ENCODE measurements around the gene SPECC1L.
A peak's percentile ranks its signal among the peaks of the same experiment; 100 is the strongest.

SPECC1L gene

GRCh38 chr22:24407278-24407665, 136.6 kb downstream of the SPECC1L start:
- Mint-ChIP-seq H3K4me1 (peaks cover 56% of the 10 kb centered on the region), H3K9me3 (no peaks in the 10 kb centered on the region), H3K27ac (peak overlapping the region; percentile 59), H3K27me3 (no peaks in the 10 kb centered on the region), H3K36me3 (ENCODE audit: low read depth) (peaks cover 19% of the 10 kb centered on the region), H3K4me3 (no peak overlapping the region)
- DNase-seq (no peak), ATAC-seq (no peak)

- Mint-ChIP-seq H3K36me3 (ENCODE audit: low read depth) (peaks cover 17% of the 10 kb centered on the region), H3K4me3 (no peak overlapping the region), H3K9me3 (no peaks in the 10 kb centered on the region), H3K27me3 (no peaks in the 10 kb centered on the region), H3K27ac (no peak overlapping the region), H3K4me1 (peaks cover 50% of the 10 kb centered on the region)
- ATAC-seq (no peak), DNase-seq (no peak)
Observed at GRCh38 chr22:24407884-24408283, 137.3 kb downstream of the SPECC1L start.

GRCh38 chr22:24408630-24409029, 138.0 kb downstream of the SPECC1L start:
- DNase-seq: no peak

DNA sequence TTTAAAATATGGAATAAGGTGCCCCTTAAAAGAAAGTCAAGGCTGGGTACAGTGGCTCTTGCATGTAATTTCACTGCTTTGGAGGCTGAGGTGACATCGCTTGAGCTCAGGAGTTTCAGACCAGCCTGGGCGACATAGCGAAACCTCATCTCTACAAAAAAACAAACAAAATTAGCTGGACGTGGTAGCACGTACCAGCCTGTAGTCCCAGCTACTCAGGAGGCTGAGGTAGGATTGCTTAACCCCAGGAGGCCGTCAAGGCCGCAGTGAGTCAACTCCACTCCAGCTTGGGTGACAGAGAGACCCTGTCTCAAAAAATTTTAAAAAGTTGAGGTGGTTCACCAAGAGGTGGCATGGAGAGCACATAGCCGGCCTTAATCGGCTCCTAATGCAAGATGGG, 139.1 kb downstream of the SPECC1L start:
- Mint-ChIP-seq H3K4me3 (no peak overlapping the region), H3K27me3 (no peaks in the 10 kb centered on the region), H3K9me3 (no peaks in the 10 kb centered on the region), H3K27ac (no peak overlapping the region), H3K4me1 (peaks cover 45% of the 10 kb centered on the region), H3K36me3 (ENCODE audit: low read depth) (peaks cover 8% of the 10 kb centered on the region)
- peak; percentile 5 for ATAC-seq
- no peak for DNase-seq

More at GRCh38 chr22:24408630-24409029, 138.0 kb downstream of the SPECC1L start:
- H3K36me3 Mint-ChIP-seq (ENCODE audit: low read depth): peaks cover 17% of the 10 kb centered on the region
- H3K27ac Mint-ChIP-seq: no peak overlapping the region
- no peaks in the 10 kb centered on the region for H3K9me3 Mint-ChIP-seq
- H3K4me3 Mint-ChIP-seq: no peak overlapping the region
- ATAC-seq: no peak
- H3K27me3 Mint-ChIP-seq: no peaks in the 10 kb centered on the region
- peaks cover 45% of the 10 kb centered on the region for H3K4me1 Mint-ChIP-seq

DNA sequence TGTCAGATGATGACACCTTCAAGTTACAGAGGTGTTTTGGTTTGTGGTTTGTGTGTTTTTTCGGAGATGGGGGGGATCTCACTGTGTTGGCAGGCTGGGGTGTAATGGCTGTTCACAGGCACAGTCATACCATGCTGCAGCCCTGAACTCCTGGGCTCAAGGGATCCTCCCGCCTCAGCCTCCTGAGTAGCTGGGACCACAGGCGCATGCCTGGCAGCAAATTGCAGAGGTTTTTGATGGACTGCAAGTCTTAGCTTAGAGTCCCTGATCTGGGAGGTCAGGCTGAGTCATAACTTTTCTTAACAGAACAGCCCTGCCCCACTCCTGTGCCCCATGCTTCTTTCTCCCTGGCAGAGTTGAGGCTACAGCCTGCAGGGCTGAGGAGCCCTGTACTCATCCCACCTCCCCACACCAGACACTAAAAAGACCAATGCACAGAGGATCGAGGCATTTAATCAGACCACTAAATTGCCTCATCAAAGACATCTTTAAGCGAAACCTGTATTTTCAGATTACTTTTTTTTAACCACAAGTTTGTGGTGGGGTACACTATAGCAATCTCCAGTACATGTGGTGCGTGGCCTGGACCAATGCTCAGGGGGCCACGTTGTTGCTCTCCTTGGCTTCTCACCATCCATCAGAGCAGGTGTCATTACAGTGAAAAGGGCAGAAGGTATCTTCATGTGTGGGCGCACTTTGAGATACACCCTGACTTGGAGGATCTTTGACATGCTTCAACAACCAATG, 139.7 kb downstream of the SPECC1L start:
- H3K4me3 Mint-ChIP-seq: no peak overlapping the region
- peak; percentile 29 for DNase-seq
- peaks cover 45% of the 10 kb centered on the region for H3K4me1 Mint-ChIP-seq
- peak overlapping the region; percentile 56 for H3K27ac Mint-ChIP-seq
- ATAC-seq: peak; percentile 79
- H3K36me3 Mint-ChIP-seq (ENCODE audit: low read depth): peaks cover 6% of the 10 kb centered on the region
- no peaks in the 10 kb centered on the region for H3K9me3 Mint-ChIP-seq
- H3K27me3 Mint-ChIP-seq: no peaks in the 10 kb centered on the region

- Mint-ChIP-seq H3K27ac (peak overlapping the region; percentile 2), H3K9me3 (no peaks in the 10 kb centered on the region), H3K4me3 (no peak overlapping the region), H3K36me3 (ENCODE audit: low read depth) (peaks cover 7% of the 10 kb centered on the region), H3K27me3 (no peaks in the 10 kb centered on the region), H3K4me1 (peaks cover 39% of the 10 kb centered on the region)
- no peak for DNase-seq
- no peak for ATAC-seq
Observed at GRCh38 chr22:24411256-24412004, 140.8 kb downstream of the SPECC1L start.

DNA sequence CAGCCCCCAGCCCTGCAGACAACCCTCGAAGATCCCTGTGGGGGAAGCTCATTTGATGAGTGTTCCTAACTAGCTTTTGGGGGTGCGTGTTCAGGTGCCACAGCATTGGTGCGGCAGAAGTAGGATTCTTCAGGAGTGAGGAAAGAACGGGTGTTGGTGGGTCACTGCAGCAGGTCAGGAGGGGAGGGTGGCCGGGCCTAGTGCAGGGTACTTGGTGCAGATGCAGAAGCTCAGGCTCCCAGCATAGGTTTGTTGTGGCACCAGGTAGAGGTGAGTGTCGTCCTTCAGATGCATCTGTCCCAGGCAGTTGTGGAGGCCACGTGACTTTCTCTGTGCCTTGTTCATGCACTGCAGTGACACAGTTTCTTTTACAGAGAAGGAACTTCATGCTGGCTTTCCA, 141.6 kb downstream of the SPECC1L start:
- ATAC-seq (no peak), DNase-seq (no peak)
- no peak overlapping the region for H3K27ac Mint-ChIP-seq
- peaks cover 7% of the 10 kb centered on the region for H3K36me3 Mint-ChIP-seq (ENCODE audit: low read depth)
- no peaks in the 10 kb centered on the region for H3K9me3 Mint-ChIP-seq
- no peak overlapping the region for H3K4me3 Mint-ChIP-seq
- H3K4me1 Mint-ChIP-seq: peaks cover 30% of the 10 kb centered on the region
- H3K27me3 Mint-ChIP-seq: no peaks in the 10 kb centered on the region

GRCh38 chr22:24413271-24413670, 142.6 kb downstream of the SPECC1L start:
- ATAC-seq (no peak), DNase-seq (no peak)
- peaks cover 6% of the 10 kb centered on the region for H3K36me3 Mint-ChIP-seq (ENCODE audit: low read depth)
- no peak overlapping the region for H3K27ac Mint-ChIP-seq
- H3K9me3 Mint-ChIP-seq: no peaks in the 10 kb centered on the region
- peaks cover 20% of the 10 kb centered on the region for H3K4me1 Mint-ChIP-seq
- no peak overlapping the region for H3K4me3 Mint-ChIP-seq
- H3K27me3 Mint-ChIP-seq: no peaks in the 10 kb centered on the region

- H3K4me3 Mint-ChIP-seq: no peak overlapping the region
- H3K27ac Mint-ChIP-seq: no peak overlapping the region
- DNase-seq (no peak), ATAC-seq (no peak)
- H3K36me3 Mint-ChIP-seq (ENCODE audit: low read depth): peaks cover 6% of the 10 kb centered on the region
- H3K9me3 Mint-ChIP-seq: no peaks in the 10 kb centered on the region
- H3K4me1 Mint-ChIP-seq: peaks cover 16% of the 10 kb centered on the region
- H3K27me3 Mint-ChIP-seq: no peaks in the 10 kb centered on the region
Observed at GRCh38 chr22:24413736-24414385, 143.2 kb downstream of the SPECC1L start.

DNA sequence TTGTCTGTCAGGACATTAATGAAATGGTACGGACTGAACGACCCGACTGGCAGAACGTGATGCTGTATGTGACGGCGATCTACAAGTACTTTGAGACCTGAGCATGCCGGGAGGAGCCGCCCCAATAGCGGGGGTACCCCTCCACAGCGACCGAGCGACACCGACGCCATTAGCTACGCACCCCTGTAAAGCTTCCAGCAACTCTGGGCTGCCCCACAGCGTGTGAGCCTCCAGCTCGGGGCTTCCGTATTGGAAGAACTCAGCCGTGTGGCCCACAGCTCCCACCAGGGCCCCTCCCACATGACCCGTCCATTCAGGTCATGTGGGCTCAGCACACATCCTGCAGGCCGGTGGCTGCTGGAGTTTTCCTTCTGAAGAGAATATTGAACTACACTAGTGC, 143.9 kb downstream of the SPECC1L start:
- ATAC-seq: no peak
- Mint-ChIP-seq H3K36me3 (ENCODE audit: low read depth) (peaks cover 4% of the 10 kb centered on the region), H3K9me3 (no peaks in the 10 kb centered on the region), H3K4me1 (peaks cover 13% of the 10 kb centered on the region), H3K27ac (no peak overlapping the region), H3K4me3 (no peak overlapping the region), H3K27me3 (no peaks in the 10 kb centered on the region)
- no peak for DNase-seq

DNA sequence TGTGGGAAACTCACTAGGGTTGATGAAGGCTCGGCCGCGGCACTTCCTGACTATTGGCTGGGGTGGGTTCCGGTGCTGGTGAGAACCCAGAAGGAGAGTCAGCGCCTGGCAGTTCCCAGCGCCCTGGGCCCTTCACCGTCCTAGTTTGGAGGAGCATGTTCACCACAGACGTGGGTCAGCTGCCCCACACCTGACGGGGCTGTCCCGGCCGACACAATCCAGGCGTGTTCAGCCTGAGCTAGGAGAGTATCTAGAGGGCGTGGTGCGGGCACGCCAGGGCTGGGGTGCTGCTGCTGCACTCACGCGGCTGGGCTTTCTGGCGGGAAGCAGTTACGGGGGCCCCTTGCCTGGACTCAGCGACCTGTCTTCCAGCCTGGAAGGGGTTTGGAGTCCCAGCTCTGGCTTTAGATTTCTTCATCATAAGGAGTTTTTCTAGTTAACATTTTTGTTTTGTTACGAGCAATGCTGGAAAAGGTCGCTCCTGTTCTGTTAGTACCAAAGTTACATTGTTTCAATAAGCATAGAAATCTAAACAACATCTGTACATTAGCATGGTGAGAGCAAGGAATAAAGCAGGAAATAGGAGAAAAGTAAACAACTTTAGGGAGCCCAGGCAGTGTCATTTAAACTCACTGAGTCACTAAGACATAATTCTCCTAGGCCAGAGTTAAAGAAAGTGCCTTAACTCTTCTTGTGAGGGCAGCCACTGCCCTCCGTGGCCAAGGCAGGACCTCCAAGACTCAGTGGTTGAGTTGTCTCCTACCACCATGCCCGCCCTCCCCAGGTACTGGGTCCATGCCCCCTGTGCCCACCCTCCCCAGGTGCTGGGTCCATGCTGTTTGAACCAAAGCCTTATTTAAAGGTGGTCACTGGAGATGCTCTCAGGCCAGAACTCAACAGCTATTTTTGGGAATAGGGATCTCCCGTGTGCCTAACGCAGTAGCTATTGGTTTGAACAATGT, 144.6 kb downstream of the SPECC1L start:
- no peaks in the 10 kb centered on the region for H3K9me3 Mint-ChIP-seq
- peaks cover 5% of the 10 kb centered on the region for H3K4me1 Mint-ChIP-seq
- no peak overlapping the region for H3K4me3 Mint-ChIP-seq
- no peaks in the 10 kb centered on the region for H3K27me3 Mint-ChIP-seq
- peaks cover 4% of the 10 kb centered on the region for H3K36me3 Mint-ChIP-seq (ENCODE audit: low read depth)
- ATAC-seq: no peak
- DNase-seq: no peak
- no peak overlapping the region for H3K27ac Mint-ChIP-seq

DNA sequence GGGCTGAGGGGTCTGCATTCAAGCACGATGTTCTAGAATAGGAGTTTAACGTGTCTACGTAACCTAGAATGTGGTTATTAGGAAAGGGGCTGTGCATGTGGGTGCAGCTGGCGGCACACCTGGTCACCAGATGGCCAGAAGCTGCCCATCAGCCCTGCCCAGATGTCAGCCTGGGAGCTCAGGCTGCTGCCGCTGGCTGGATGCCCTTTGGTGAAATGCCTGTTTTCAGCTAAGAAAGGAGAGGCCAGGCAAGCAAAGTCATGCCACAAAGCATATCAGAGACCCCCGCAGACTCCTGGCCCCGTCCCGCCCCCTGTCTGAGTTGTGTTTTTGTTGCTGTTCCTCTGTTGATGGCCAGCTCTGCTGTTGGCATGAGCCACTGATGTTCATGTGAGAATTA, 145.5 kb downstream of the SPECC1L start:
- Mint-ChIP-seq H3K27ac (no peak overlapping the region), H3K4me1 (no peaks in the 10 kb centered on the region), H3K4me3 (no peak overlapping the region), H3K36me3 (ENCODE audit: low read depth) (peaks cover 2% of the 10 kb centered on the region), H3K9me3 (no peaks in the 10 kb centered on the region), H3K27me3 (no peaks in the 10 kb centered on the region)
- no peak for DNase-seq
- no peak for ATAC-seq

DNA sequence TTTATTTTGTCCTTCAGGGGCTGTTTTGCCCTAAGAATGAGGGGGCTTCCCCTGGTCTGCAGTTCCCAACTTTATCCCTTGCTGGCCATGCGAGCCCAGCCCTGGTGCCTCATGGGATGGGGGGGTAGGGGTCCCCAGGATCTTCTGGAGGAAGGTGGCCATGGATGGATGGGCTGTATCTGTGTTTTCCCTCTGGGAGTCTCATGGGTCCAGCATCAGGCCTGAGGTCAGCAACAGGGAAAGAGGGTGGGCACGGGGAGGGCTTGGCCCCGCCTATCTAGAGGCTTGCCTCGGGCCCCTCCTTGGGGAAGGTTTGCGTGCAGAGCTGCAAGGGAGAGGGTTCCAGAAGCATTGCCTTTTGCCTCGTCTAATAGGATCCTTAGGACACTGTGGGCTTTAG, 146.0 kb downstream of the SPECC1L start:
- Mint-ChIP-seq H3K9me3 (no peaks in the 10 kb centered on the region), H3K4me3 (no peak overlapping the region), H3K27ac (no peak overlapping the region)

DNA sequence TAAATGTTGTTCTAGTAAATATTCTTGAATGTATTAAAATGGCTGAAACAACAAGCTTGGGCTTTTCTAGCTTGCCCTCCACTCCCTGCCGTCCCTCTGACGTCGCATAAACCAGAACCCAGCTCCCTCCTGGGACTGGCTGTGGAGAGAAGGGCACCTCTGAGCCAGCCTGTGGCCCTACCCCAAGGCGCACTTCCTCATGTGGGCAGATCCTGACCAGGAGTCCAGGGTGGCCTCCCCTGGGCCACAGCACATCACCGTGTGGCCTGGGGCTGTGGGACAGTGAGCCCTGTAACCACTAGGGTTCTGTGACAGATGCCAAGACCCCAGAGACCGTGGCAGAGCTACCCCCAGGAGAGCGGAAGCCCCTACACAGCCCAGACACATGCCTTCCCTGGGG, 146.6 kb downstream of the SPECC1L start:
- peaks cover 2% of the 10 kb centered on the region for H3K36me3 Mint-ChIP-seq (ENCODE audit: low read depth)
- H3K27ac Mint-ChIP-seq: no peak overlapping the region
- ATAC-seq (no peak), DNase-seq (no peak)
- H3K4me3 Mint-ChIP-seq: no peak overlapping the region
- peaks cover 4% of the 10 kb centered on the region for H3K4me1 Mint-ChIP-seq
- H3K27me3 Mint-ChIP-seq: peaks cover 2% of the 10 kb centered on the region
- no peaks in the 10 kb centered on the region for H3K9me3 Mint-ChIP-seq

More for the DNA sequence above, 146.0 kb downstream of the SPECC1L start:
- ATAC-seq (no peak), DNase-seq (no peak)
- Mint-ChIP-seq H3K36me3 (ENCODE audit: low read depth) (peaks cover 2% of the 10 kb centered on the region), H3K4me1 (peaks cover 4% of the 10 kb centered on the region), H3K27me3 (no peaks in the 10 kb centered on the region)

All from activated naive CD8-positive, alpha-beta T cell treated with anti-CD3 and anti-CD28 coated beads, Interleukin-2, amount 50 U/mL, for 24 hours (primary cell).